K562 (cell line): ENCODE data around the gene TGFB2. TPM values are rescaled to one million over a fixed set of nuclear protein-coding genes. Genes with fewer than 3 reads are reported as not detected.

Experiments
- ATAC-seq: fragments of 200-7000 bp; cut with Tn5 transposase; 3 replicates; pipeline ENCODE4 v1.9.1; 2020; ENCODE audit warnings: moderate library complexity
- BruUV-seq: library from RNA; stranded (reverse); fragments of 400-500 nt; replicated peaks from 2 replicates; lab custom pipeline; 2021; lab: Mats Ljungman, UMichigan
- CTCF ChIA-PET: fragments of 300-600 bp; formaldehyde crosslinking; extraction: SDS; loops from one replicate; lab custom pipeline; 2021; ENCODE audit warnings: low intra/inter-chr PET ratio; lab: Yijun Ruan, JAX
- POLR2A ChIA-PET: fragments of 300-600, 350-650 bp; sonication (Branson Sonifier 250); formaldehyde crosslinking; extraction: SDS; loops from one replicate; lab custom pipeline; 2021; ENCODE audit warnings: antibody characterized with exemption, inconsistent platforms; lab: Yijun Ruan, JAX
- DNase-seq, 4 experiments: peaks; one replicate each; pipeline versions ENCODE4 v3.0.0 to v3.0.0-alpha.2; 2011 to 2018; ENCODE audit warnings: low spot score in 3 of 4, mixed read lengths in 3 of 4; ENCODE audit errors: extremely low read depth in 1 of 4
- FAIRE-seq: peaks from 2 replicates; lab custom pipeline; 2011; peaks lifted over from hg19 to GRCh38; lab: Jason Lieb, UNC
- H2AFZ ChIP-seq: 2 replicates; pipeline ENCODE4 v1.6.0; 2011; ENCODE audit warnings: low read depth, low read length, control low read depth, inconsistent platforms
- H3K27ac ChIP-seq: fragments of 200-600 bp; 3 replicates; pipeline ENCODE4 v1.8.0; 2011; ENCODE audit warnings: low read depth, mild to moderate bottlenecking, control low read depth, inconsistent platforms, low read length, moderate library complexity, mixed read lengths; ENCODE audit errors: extremely low read depth
- H3K27me3 ChIP-seq, 2 experiments: fragments of 300-600 bp in 1 of 2; 2 replicates in 1 of 2; 3 replicates in 1 of 2; pipeline versions ENCODE4 v1.6.0 to v1.8.0; 2011; ENCODE audit warnings: inconsistent platforms in 2 of 2, low read length in 2 of 2, mild to moderate bottlenecking in 1 of 2, mixed read lengths in 1 of 2, moderate library complexity in 1 of 2; ENCODE audit not compliant: control insufficient read depth in 2 of 2, insufficient read depth in 2 of 2
- H3K36me3 ChIP-seq: fragments of 300-600 bp; 3 replicates; pipeline ENCODE4 v1.8.0; 2011; ENCODE audit warnings: mild to moderate bottlenecking, low read length, inconsistent platforms; ENCODE audit not compliant: control insufficient read depth, insufficient read depth
- H3K4me1 ChIP-seq, 2 experiments: fragments of 200-600 bp in 1 of 2; replicated peaks in 1 of 2; 2 replicates in 1 of 2; 3 replicates in 1 of 2; pipeline versions ENCODE4 v1.5.1 to v1.8.0; 2011; ENCODE audit warnings: inconsistent platforms in 2 of 2, low read length in 2 of 2, mild to moderate bottlenecking in 1 of 2, mixed read lengths in 1 of 2, moderate library complexity in 1 of 2; ENCODE audit not compliant: control insufficient read depth in 2 of 2, insufficient read depth in 2 of 2
- H3K4me2 ChIP-seq: 2 replicates; pipeline ENCODE4 v1.6.1; 2011; ENCODE audit warnings: low read length, control low read depth, inconsistent platforms, mixed read lengths; ENCODE audit not compliant: insufficient read depth
- H3K4me3 ChIP-seq: fragments of 200-600 bp; sonication (generic), shearing (Covaris generic); 2 replicates; pipeline ENCODE4 v1.5.1; 2016; ENCODE audit warnings: control low read depth, inconsistent platforms
- H3K79me2 ChIP-seq: fragments of 200-600 bp; 3 replicates; pipeline ENCODE4 v1.8.0; 2011; ENCODE audit warnings: low read length, inconsistent platforms; ENCODE audit not compliant: control insufficient read depth, insufficient read depth
- H3K9ac ChIP-seq, 2 experiments: 2 replicates each; pipeline versions ENCODE4 v1.6.0 to v1.6.1; 2011; ENCODE audit warnings: low read depth in 2 of 2, low read length in 2 of 2, control low read depth in 1 of 2, inconsistent platforms in 1 of 2, mild to moderate bottlenecking in 1 of 2, mixed read lengths in 1 of 2; ENCODE audit not compliant: insufficient read depth in 1 of 2
- H3K9me1 ChIP-seq: one replicate; pipeline ENCODE4 v1.6.0; 2011; ENCODE audit warnings: inconsistent platforms, mild to moderate bottlenecking, low read length, moderate library complexity; ENCODE audit not compliant: control insufficient read depth, insufficient read depth
- H3K9me3 ChIP-seq: replicated peaks from 2 replicates; pipeline ENCODE4 v1.5.1; 2011; ENCODE audit warnings: low read depth, low read length, inconsistent platforms; ENCODE audit not compliant: control insufficient read depth, insufficient read depth
- H4K20me1 ChIP-seq: replicated peaks from 2 replicates; pipeline ENCODE4 v1.6.1; 2011; ENCODE audit warnings: low read length, inconsistent platforms, mixed read lengths; ENCODE audit not compliant: control insufficient read depth, insufficient read depth
- BCL6 ChIP-seq: fragments of 250-450 bp; sonication (Bioruptor Pico); IDR thresholded peaks from 2 replicates; pipeline ENCODE4 v1.4.0; 2020
- ESRRB ChIP-seq: fragments of 250-450 bp; sonication (Bioruptor Pico); IDR thresholded peaks from 2 replicates; pipeline ENCODE4 v1.5.0; 2020; ENCODE audit warnings: mild to moderate bottlenecking, moderate library complexity, borderline replicate concordance
- ETS1 ChIP-seq: conservative IDR thresholded peaks from 2 replicates; pipeline ENCODE4 v1.6.1; 2011; ENCODE audit warnings: low read depth, mild to moderate bottlenecking, low read length; ENCODE audit not compliant: control insufficient read depth
- FOSL1 ChIP-seq: fragments of 200-800 bp; sonication (Bioruptor generic); conservative IDR thresholded peaks from 2 replicates; pipeline ENCODE4 v1.6.1; 2016; ENCODE audit warnings: missing genetic modification characterization, missing compliant biosample characterization
- IRF1 ChIP-seq: sonication (generic); formaldehyde crosslinking; IDR thresholded peaks from 2 replicates; pipeline ENCODE4 v1.8.0; 2022; ENCODE audit warnings: missing genetic modification reagents, mild to moderate bottlenecking, borderline replicate concordance
- JUND ChIP-seq, 2 experiments: IDR thresholded peaks; 2 replicates in 1 of 2; 3 replicates in 1 of 2; pipeline ENCODE4 v1.6.1; 2011; ENCODE audit warnings: borderline replicate concordance in 2 of 2, low read depth in 2 of 2, low read length in 2 of 2, improper control_type of control experiment in 1 of 2, missing biosample characterization in 1 of 2, missing genetic modification characterization in 1 of 2, missing genetic modification reagents in 1 of 2
- NONO ChIP-seq, 2 experiments: fragments of 200-400 bp in 1 of 2; fragments of 450-650 bp in 1 of 2; formaldehyde crosslinking in 1 of 2; IDR thresholded peaks; 2 replicates each; pipeline ENCODE4 v1.6.1; 2017; ENCODE audit warnings: low read depth in 2 of 2, mild to moderate bottlenecking in 2 of 2, moderate library complexity in 2 of 2, low read length in 1 of 2
- OTX1 ChIP-seq: fragments of 450-650 bp; formaldehyde crosslinking; IDR thresholded peaks from 2 replicates; pipeline ENCODE4 v1.4.0; 2022; ENCODE audit warnings: mild to moderate bottlenecking
- ZBTB17 ChIP-seq: fragments of 450-650 bp; formaldehyde crosslinking; IDR thresholded peaks from 2 replicates; pipeline ENCODE4 v1.4.0; 2020; ENCODE audit warnings: mild to moderate bottlenecking
- ZBTB49 ChIP-seq: sonication (generic); formaldehyde crosslinking; IDR thresholded peaks from 2 replicates; pipeline ENCODE4 v1.8.0; 2022; ENCODE audit warnings: missing genetic modification reagents, mild to moderate bottlenecking, borderline replicate concordance
- ZFP36 ChIP-seq: fragments of 150-350 bp; IDR thresholded peaks from 2 replicates; pipeline ENCODE4 v1.6.1; 2018; ENCODE audit warnings: low read length, low read depth; ENCODE audit not compliant: partially characterized antibody
- ZKSCAN3 ChIP-seq: fragments of 250-450 bp; sonication (Bioruptor Pico); IDR thresholded peaks from 2 replicates; pipeline ENCODE4 v1.4.0; 2020
- ZNF184 ChIP-seq: sonication (generic); formaldehyde crosslinking; IDR thresholded peaks from 2 replicates; pipeline ENCODE4 v1.5.0; 2020; ENCODE audit warnings: missing genetic modification reagents
- ZNF24 ChIP-seq: fragments of 450-650 bp; IDR thresholded peaks from 2 replicates; pipeline ENCODE4 v1.6.1; 2016
- ZNF3 ChIP-seq: fragments of 250-450 bp; sonication (Bioruptor Pico); IDR thresholded peaks from 2 replicates; pipeline ENCODE4 v1.5.0; 2021; ENCODE audit warnings: mild to moderate bottlenecking, moderate library complexity
- ZNF584 ChIP-seq: fragments of 200-800 bp; sonication (Bioruptor generic); IDR thresholded peaks from 2 replicates; pipeline ENCODE4 v1.6.1; 2016; ENCODE audit warnings: low read depth, mild to moderate bottlenecking, missing genetic modification characterization, missing compliant biosample characterization
- ZNF717 ChIP-seq: fragments of 250-450 bp; sonication (Bioruptor Pico); IDR thresholded peaks from 2 replicates; pipeline ENCODE4 v1.5.0; 2021
- ZNF785 ChIP-seq: fragments of 250-450 bp; sonication (Bioruptor Pico); IDR thresholded peaks from 2 replicates; pipeline ENCODE4 v1.4.0; 2020; ENCODE audit warnings: mild to moderate bottlenecking
- WGBS: fragments of 100-300 bp; shearing (Covaris generic); methylation state at CpG from one replicate; pipeline ENCODE4 v1.1.6; 2016; ENCODE audit warnings: low coverage, mixed read lengths; ENCODE audit not compliant: insufficient coverage; ENCODE audit errors: missing lambda C conversion rate; 5-methylcytosine and 5-hydroxymethylcytosine counted together
- in situ Hi-C: fragments of 300-500 bp; cut with MboI; formaldehyde crosslinking; loops from 4 replicates; pipeline ENCODE4 v1.15.0; 2018; ENCODE audit warnings: inconsistent platforms, mixed read lengths
- intact Hi-C: fragments of 100-400 bp; cut with micrococcal nuclease; formaldehyde crosslinking; loops from 2 replicates; pipeline ENCODE4 v1.14.2; 2022
- polyA plus RNA-seq, 8 experiments: library from polyadenylated mRNA; depleted of rRNA in 4 of 8; stranded (reverse) in 5 of 8; unstranded in 3 of 8; fragments of >200 nt; fragmentation: Nextera tagmentation in 2 of 8; fragmentation: Illumina TruSeq in 1 of 8; extraction: Ambion mirVana in 2 of 8; extraction: Trizol in 1 of 8; gene quantifications; 2 replicates each; pipeline versions ENCODE4 v1.2.1 to v1.2.3, GENCODE V29; 2011 to 2014; ENCODE audit warnings: inconsistent platforms in 1 of 8, missing spikeins in 1 of 8
- total RNA-seq, 7 experiments: library from RNA; depleted of rRNA in 6 of 7; stranded (reverse); fragments of >200 nt in 6 of 7; fragmentation: Illumina TruSeq in 2 of 7; extraction: Trizol in 2 of 7; gene quantifications; 2 replicates each; pipeline versions ENCODE4 v1.2.1 to v1.2.3, GENCODE V29; 2011 to 2021; ENCODE audit warnings: low replicate concordance in 1 of 7

Gene TGFB2
- total and polyA plus RNA-seq, 9 of the 15 experiments (the other 6 are each of a cell fraction or from before 2014, with no cell fraction given): 0.03 to 0.41 (median 0.11) TPM; not detected in 3

- TF ChIP-seq IRF1: no peak
Observed at GRCh38 chr1:218414060-218414728, 69.1 kb downstream of the TGFB2 start (continued).

- WGBS: 0% methylated on average over 1 of the region's 1 CpG
- no peaks in the 10 kb centered on the region for H3K4me1 ChIP-seq
- no peaks in the 10 kb centered on the region for H3K9me1 ChIP-seq
- H3K79me2 ChIP-seq: no peaks in the 10 kb centered on the region
- no peak overlapping the region for H3K4me3 ChIP-seq
- ChIA-PET POLR2A (no interaction called here), CTCF (no interaction called here)
- peaks cover 5% of the 10 kb centered on the region in 2 experiments; a peak in 2 of 5 replicates for H3K27me3 ChIP-seq
- H3K27ac ChIP-seq: no peak overlapping the region
- FAIRE-seq: no peak
- H2AFZ ChIP-seq: no peak overlapping the region
- DNase-seq: peak in 1 of 4 experiments; percentile 3
- H3K36me3 ChIP-seq: no peaks in the 10 kb centered on the region
- no peak overlapping the region for H3K4me2 ChIP-seq
- no TSS peak for BruUV-seq
- no peaks in the 10 kb centered on the region for H4K20me1 ChIP-seq
- no peaks in the 10 kb centered on the region for H3K9me3 ChIP-seq
- intact Hi-C loops: no loop called here
- no peak overlapping the region for H3K9ac ChIP-seq
- 0 out of 3 replicates have a peak, but pooled peaks have one; percentile 21 for ATAC-seq
- in situ Hi-C loops: no loop called here
- TF ChIP-seq JUND (IDR thresholded peaks at IDR 0.05; ENCODE audit: borderline replicate concordance, low read depth, low read length) (no peak), JUND (tag; IDR thresholded peaks at IDR 0.05; ENCODE audit: borderline replicate concordance, low read depth, low read length) (no peak), ETS1 (no peak), ZKSCAN3 (CRISPR knock-in tag) (no peak), NONO (IDR thresholded peaks at IDR 0.05; ENCODE audit: low read depth in 2 of 2, low read length in 1 of 2) (no peak), ZNF584 (CRISPR knock-in tag) (no peak), BCL6 (no peak), ZNF785 (CRISPR knock-in tag) (no peak), FOSL1 (tag) (no peak), ZNF717 (CRISPR knock-in tag) (no peak), ZBTB17 (no peak), ZNF24 (no peak), ZFP36 (no peak), OTX1 (CRISPR knock-in tag) (no peak), ZNF184 (CRISPR knock-in tag) (no peak), ZBTB49 (CRISPR knock-in tag) (no peak), ESRRB (CRISPR knock-in tag) (no peak), ZNF3 (CRISPR knock-in tag) (no peak)
Observed at GRCh38 chr1:218415726-218416125, 70.6 kb downstream of the TGFB2 start.
